GM23248 (cell line): ENCODE results near the gene TJP3. TPM values are rescaled to one million over a fixed set of nuclear protein-coding genes. Genes with fewer than 3 reads are reported as not detected.

Experiments
- DNase-seq: peaks from one replicate; pipeline ENCODE4 v3.0.0-alpha.2; 2015
- H2AFZ ChIP-seq: fragments of 200-600 bp; sonication (generic); 2 replicates; pipeline ENCODE4 v1.6.1; 2016; ENCODE audit warnings: antibody characterized with exemption
- H3F3A ChIP-seq: fragments of 200-600 bp; sonication (generic); 2 replicates; pipeline ENCODE4 v1.6.1; 2016; ENCODE audit warnings: mild to moderate bottlenecking, antibody characterized with exemption, mixed run types; ENCODE audit not compliant: insufficient read depth
- H3K27ac ChIP-seq: fragments of 200-600 bp; sonication (generic); 2 replicates; pipeline ENCODE4 v1.5.1; 2016; ENCODE audit warnings: mild to moderate bottlenecking
- H3K27me3 ChIP-seq: fragments of 200-600 bp; sonication (generic); replicated peaks from 2 replicates; pipeline ENCODE4 v1.6.1; 2016; ENCODE audit warnings: mild to moderate bottlenecking; ENCODE audit not compliant: insufficient read depth
- H3K36me3 ChIP-seq: fragments of 200-600 bp; sonication (generic); 2 replicates; pipeline ENCODE4 v1.6.1; 2016; ENCODE audit warnings: low read depth, mild to moderate bottlenecking
- H3K4me1 ChIP-seq: fragments of 200-600 bp; sonication (generic); 2 replicates; pipeline ENCODE4 v1.6.1; 2016; ENCODE audit warnings: mild to moderate bottlenecking; ENCODE audit not compliant: insufficient read depth
- H3K4me2 ChIP-seq: fragments of 200-600 bp; sonication (generic); one replicate; pipeline ENCODE4 v1.6.1; 2016; ENCODE audit warnings: mild to moderate bottlenecking; ENCODE audit not compliant: unreplicated experiment
- H3K4me3 ChIP-seq: fragments of 200-600 bp; sonication (generic); 2 replicates; pipeline ENCODE4 v1.5.1; 2016; ENCODE audit warnings: mild to moderate bottlenecking
- H3K79me2 ChIP-seq: fragments of 200-600 bp; sonication (generic); 2 replicates; pipeline ENCODE4 v1.6.1; 2016; ENCODE audit warnings: mild to moderate bottlenecking; ENCODE audit not compliant: insufficient read depth
- H3K9ac ChIP-seq: fragments of 200-600 bp; sonication (generic); 2 replicates; pipeline ENCODE4 v1.6.1; 2016; ENCODE audit warnings: mild to moderate bottlenecking
- H3K9me2 ChIP-seq: fragments of 200-600 bp; sonication (generic); 2 replicates; pipeline ENCODE4 v1.6.1; 2016; ENCODE audit warnings: mixed run types, mild to moderate bottlenecking, moderate library complexity; ENCODE audit not compliant: insufficient read depth
- H3K9me3 ChIP-seq: fragments of 200-600 bp; sonication (generic); one replicate; pipeline ENCODE4 v1.6.1; 2017; ENCODE audit warnings: low read depth
- H4K20me1 ChIP-seq: fragments of 200-600 bp; sonication (generic); 2 replicates; pipeline ENCODE4 v1.6.0; 2016; ENCODE audit not compliant: insufficient read depth
- EZH2 ChIP-seq: fragments of 200-600 bp; sonication (generic); IDR thresholded peaks from 2 replicates; pipeline ENCODE4 v1.6.1; 2018; ENCODE audit warnings: antibody characterized with exemption, mild to moderate bottlenecking; ENCODE audit not compliant: insufficient read depth, poor library complexity, severe bottlenecking
- EZH2phosphoT487 ChIP-seq: fragments of 200-600 bp; sonication (generic); IDR thresholded peaks from 2 replicates; pipeline ENCODE4 v1.6.1; 2018; ENCODE audit warnings: antibody characterized with exemption, moderate library complexity, mild to moderate bottlenecking, low read depth; ENCODE audit not compliant: insufficient read depth
- WGBS, 2 experiments: methylation state at CpG; one replicate each; pipeline ENCODE4 v1.1.6; 2015 to 2017; ENCODE audit warnings: low lambda C conversion rate in 2 of 2, low coverage in 1 of 2; ENCODE audit errors: missing lambda C conversion rate in 2 of 2; 5-methylcytosine and 5-hydroxymethylcytosine counted together
- in situ Hi-C: fragments of 300-500 bp; cut with MboI; formaldehyde crosslinking; loops from 2 replicates; pipeline ENCODE4 v1.15.0; 2020
- polyA plus RNA-seq: library from polyadenylated mRNA; unstranded; fragments of >200 nt; fragmentation: Nextera tagmentation; extraction: Ambion mirVana; gene quantifications from 2 replicates; pipeline ENCODE4 v1.2.1, GENCODE V29; 2016
- total RNA-seq: library from RNA; depleted of rRNA; stranded (reverse); fragments of >200 nt; shearing (Covaris generic); gene quantifications from 2 replicates; pipeline ENCODE4 v1.2.3, GENCODE V29; 2014

Gene TJP3
- total and polyA plus RNA-seq, 2 experiments from 2014 or later, result not detected

DNA sequence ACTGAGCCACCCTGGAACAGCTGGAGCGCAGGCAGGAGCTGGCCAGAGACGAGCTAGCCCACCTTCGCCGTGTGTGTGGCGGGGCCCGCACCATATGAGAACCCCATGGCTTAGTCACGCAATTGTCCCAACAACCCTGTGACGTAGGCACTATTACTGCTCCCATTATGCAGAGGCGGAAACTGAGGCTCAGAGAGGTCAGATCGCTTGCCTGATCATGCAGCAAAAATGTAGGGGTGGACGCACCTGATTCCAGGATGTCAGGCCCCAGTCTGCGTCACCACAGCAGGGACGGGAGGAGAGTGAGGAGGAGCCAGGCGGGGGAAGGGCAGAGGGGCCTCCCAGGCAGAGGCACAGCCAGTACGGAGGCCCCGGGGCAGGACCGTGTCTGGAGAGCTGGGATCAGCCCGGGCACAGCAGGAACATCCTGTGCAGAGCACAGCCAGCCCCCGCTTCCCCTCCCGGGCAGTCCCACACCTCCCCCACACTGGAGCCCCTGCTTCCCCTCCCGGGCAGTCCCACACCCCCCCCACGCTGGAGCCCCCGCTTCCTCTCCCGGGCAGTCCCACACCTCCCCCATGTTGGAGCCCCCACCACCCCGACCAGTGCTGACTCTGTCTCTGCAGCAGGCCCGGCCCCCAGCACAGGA lies 24.7 kb upstream of the TJP3 start:
- TF ChIP-seq EZH2phosphoT487 (no peak), EZH2 (no peak)
- peaks cover 82% of the 10 kb centered on the region for H3K79me2 ChIP-seq
- H3K4me1 ChIP-seq, result no peaks in the 10 kb centered on the region
- no peaks in the 10 kb centered on the region for H3K27me3 ChIP-seq
- in situ Hi-C loops, result no loop called here
- no peak overlapping the region for H3K27ac ChIP-seq
- H3K4me3 ChIP-seq, result no peak overlapping the region
- DNase-seq, result no peak
- no peak overlapping the region for H3K4me2 ChIP-seq
- peaks cover 6% of the 10 kb centered on the region; the same call in 1 of the 2 replicates for H3K36me3 ChIP-seq
- no peaks in the 10 kb centered on the region for H3K9me3 ChIP-seq
- no peak overlapping the region for H3K9ac ChIP-seq
- H4K20me1 ChIP-seq, result no peaks in the 10 kb centered on the region
- 78 to 86% methylated on average over 19 to 26 of the region's 26 CpGs for WGBS, 2 experiments
- no peaks in the 10 kb centered on the region for H3K9me2 ChIP-seq
- no peaks in the 10 kb centered on the region for H3F3A ChIP-seq
- H2AFZ ChIP-seq, result no peak overlapping the region

DNA sequence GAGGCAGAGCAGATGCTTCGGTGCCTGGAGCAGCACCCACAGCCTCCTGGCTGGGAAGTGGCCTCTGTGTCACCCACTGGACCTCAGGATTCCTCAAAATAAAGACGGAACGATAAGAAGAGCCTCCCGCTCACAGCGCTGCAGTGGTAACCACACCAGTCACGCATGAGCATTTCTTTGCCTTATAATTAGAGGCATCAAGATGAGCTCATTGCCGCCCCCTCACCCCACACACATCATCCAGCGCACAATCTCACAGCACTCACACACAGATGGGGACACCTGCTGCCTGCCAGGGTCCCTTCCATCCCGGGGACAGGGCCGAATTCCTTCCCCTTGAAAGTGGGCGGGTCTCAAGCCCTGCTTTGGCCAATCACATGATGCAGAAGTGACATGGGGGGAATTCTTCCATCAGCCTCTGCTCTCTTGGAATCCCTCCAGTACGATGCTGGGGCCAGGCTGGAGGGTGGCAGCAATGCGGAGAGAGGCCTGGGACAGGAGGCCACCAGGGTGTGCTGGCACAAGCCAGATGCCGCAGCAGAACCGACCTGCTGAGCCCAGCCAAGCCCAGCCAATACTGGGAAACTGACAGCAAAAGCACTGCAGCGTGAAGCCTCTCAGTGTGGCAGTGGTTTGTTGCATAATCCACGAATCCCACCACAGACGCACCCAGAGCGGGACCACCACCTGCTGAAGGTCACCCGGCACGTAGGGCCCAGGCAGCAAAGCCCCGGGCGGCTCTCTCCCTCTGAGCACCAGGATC lies 23.9 kb upstream of the TJP3 start:
- Histone ChIP-seq H3K79me2 (peaks cover 88% of the 10 kb centered on the region), H3K4me3 (no peak overlapping the region), H3K9me2 (no peaks in the 10 kb centered on the region), H3K4me1 (no peaks in the 10 kb centered on the region), H3F3A (no peaks in the 10 kb centered on the region), H3K9me3 (no peaks in the 10 kb centered on the region), H3K9ac (no peak overlapping the region), H3K27me3 (no peaks in the 10 kb centered on the region), H3K4me2 (no peak overlapping the region), H3K36me3 (peaks cover 6% of the 10 kb centered on the region; the same call in 1 of the 2 replicates), H3K27ac (no peak overlapping the region), H4K20me1 (no peaks in the 10 kb centered on the region), H2AFZ (no peak overlapping the region)
- TF ChIP-seq EZH2 (no peak), EZH2phosphoT487 (no peak)
- in situ Hi-C loops, result no loop called here
- 93 to 96% methylated on average over 23 of the region's 23 CpGs for WGBS, 2 experiments
- no peak for DNase-seq

DNA sequence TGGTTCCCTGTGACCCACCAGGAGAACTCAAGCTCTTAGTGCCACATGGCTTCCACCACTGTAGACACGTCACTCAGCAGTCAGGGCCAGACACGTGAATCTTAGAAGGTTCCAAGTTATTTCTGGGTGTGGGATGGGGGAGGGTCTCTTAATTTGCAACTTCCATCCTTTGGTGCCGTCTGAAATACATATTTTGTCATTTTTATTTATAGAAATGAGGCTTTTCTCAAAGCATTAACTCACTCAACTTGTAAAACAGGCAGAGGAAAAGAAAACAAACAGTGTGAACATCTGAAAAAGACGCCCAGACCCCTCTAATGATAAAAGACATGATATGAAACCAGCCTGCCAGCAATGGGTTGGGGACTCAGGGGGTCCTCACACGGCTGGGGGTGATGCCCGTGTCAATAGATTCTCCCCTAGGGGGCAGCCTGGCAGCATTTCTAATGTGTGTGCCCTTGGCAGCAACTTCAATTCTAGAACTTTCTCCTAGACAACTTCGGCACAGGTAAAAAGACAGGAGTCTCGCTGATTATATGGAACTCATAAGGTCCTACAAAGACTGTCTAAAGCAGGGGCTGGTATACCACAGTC lies 23.3 kb upstream of the TJP3 start:
- no peak overlapping the region for H3K27ac ChIP-seq
- no peaks in the 10 kb centered on the region for H3K4me1 ChIP-seq
- H3K9ac ChIP-seq, result no peak overlapping the region
- no peak overlapping the region for H2AFZ ChIP-seq
- H3K9me3 ChIP-seq, result no peaks in the 10 kb centered on the region
- no peaks in the 10 kb centered on the region for H3F3A ChIP-seq
- no peaks in the 10 kb centered on the region for H3K9me2 ChIP-seq
- H3K4me2 ChIP-seq, result no peak overlapping the region
- WGBS, 2 experiments, result 81 to 82% methylated on average over 8 of the region's 8 CpGs
- H3K4me3 ChIP-seq, result no peak overlapping the region
- no peak for DNase-seq
- TF ChIP-seq EZH2phosphoT487, result no peak
- 0 out of 2 replicates have a peak, but pooled peaks cover 2% of the 10 kb centered on the region for H4K20me1 ChIP-seq
- no peaks in the 10 kb centered on the region for H3K27me3 ChIP-seq
- peaks cover 6% of the 10 kb centered on the region; the same call in 1 of the 2 replicates for H3K36me3 ChIP-seq
- in situ Hi-C loops, result no loop called here
- H3K79me2 ChIP-seq, result peaks cover 94% of the 10 kb centered on the region

DNA sequence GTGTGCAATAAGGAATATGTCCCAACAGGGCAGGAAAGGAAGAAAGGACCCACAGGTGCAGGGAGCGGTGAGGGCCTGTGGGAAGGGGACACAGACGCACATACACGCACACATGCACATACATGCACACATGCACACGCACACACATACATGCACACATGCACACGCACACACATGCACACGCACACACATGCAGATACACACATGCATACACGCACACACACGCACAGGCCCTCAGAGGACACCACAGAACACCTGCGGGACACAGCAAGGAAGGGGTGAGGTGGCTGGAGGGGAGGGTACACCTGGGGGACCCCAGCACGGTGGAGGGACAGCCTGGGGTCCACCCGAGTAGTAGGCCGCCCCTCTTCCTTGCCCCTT lies 20.8 kb upstream of the TJP3 start:
- Histone ChIP-seq H3K79me2 (peaks cover 95% of the 10 kb centered on the region), H3K27me3 (no peaks in the 10 kb centered on the region), H3K9ac (no peak overlapping the region), H3K4me1 (no peaks in the 10 kb centered on the region), H4K20me1 (peaks cover 13% of the 10 kb centered on the region; the same call in 1 of the 2 replicates), H3F3A (no peaks in the 10 kb centered on the region), H3K9me3 (no peaks in the 10 kb centered on the region), H3K4me3 (no peak overlapping the region), H3K4me2 (no peak overlapping the region), H3K36me3 (peaks cover 6% of the 10 kb centered on the region; the same call in 1 of the 2 replicates), H2AFZ (no peak overlapping the region), H3K9me2 (no peaks in the 10 kb centered on the region), H3K27ac (no peak overlapping the region)
- DNase-seq, result no peak
- TF ChIP-seq EZH2phosphoT487 (no peak), EZH2 (no peak)
- in situ Hi-C loops, result no loop called here
- WGBS, 2 experiments, result 90 to 94% methylated on average over 9 to 12 of the region's 12 CpGs
